H1 (cell line): ENCODE measurements around the gene TP73. TPM values are rescaled to one million over a fixed set of nuclear protein-coding genes. Genes with fewer than 3 reads are reported as not detected.

Source experiments
- SP2 ChIP-seq: IDR thresholded peaks from 2 replicates; pipeline ENCODE4 v1.6.1; 2012; ENCODE audit warnings: mild to moderate bottlenecking, low read length, inconsistent platforms
- YY1 ChIP-seq: IDR thresholded peaks from 2 replicates; pipeline ENCODE4 v1.6.1; 2011; ENCODE audit warnings: low read depth, mild to moderate bottlenecking, low read length
- polyA plus RNA-seq, 7 experiments: library from polyadenylated mRNA; depleted of rRNA in 3 of 7; stranded (reverse) in 5 of 7; unstranded in 2 of 7; fragments of >200 nt in 5 of 7; fragments of 200-250 nt in 2 of 7; gene quantifications; 1 replicate in 5 of 7; 2 replicates in 1 of 7; 4 replicates in 1 of 7; pipeline versions ENCODE4 v1.2.1 to v1.2.3, GENCODE V29; 2011 to 2013; ENCODE audit warnings: missing spikeins in 2 of 7, mixed read lengths in 2 of 7
- total RNA-seq: library from RNA; stranded (reverse); fragmentation: NEBNext Ultra II Directional; extraction: Animal tissue kit (Norgen Biotek cat#: 25700); gene quantifications from 2 replicates; pipeline ENCODE4 v1.2.1, GENCODE V29; 2021

The TP73 gene
- total and polyA plus RNA-seq, 2 of the 8 experiments (the other 6 are each of a cell fraction or from before 2014, with no cell fraction given) = 2.6 to 3.1 TPM

DNA sequence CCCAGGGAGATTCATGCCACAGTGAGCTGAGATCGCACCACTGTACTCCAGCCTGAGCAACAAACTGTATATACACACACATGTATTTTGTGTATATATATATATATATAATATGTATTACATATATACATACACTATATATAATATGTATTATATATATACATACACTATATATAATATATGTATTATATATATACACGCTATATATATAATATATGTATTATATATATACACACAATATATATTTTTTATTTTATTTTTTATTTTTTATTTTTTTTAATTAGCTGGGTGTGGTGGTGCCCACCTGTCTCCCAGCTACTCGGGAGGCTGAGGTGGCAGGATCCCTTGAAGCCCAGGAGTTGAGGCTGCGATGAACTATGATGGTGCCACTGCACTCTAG is 9.3 kb downstream of the TP73 start (continued):
- TF ChIP-seq YY1 (no peak), SP2 (no peak)
